ENCODE data around the gene MT1HL1. TPM values are rescaled to one million over a fixed set of nuclear protein-coding genes. Genes with fewer than 3 reads are reported as not detected.

Gene MT1HL1
- total RNA-seq, 1 donor from 2014 or later, result not detected

DNA sequence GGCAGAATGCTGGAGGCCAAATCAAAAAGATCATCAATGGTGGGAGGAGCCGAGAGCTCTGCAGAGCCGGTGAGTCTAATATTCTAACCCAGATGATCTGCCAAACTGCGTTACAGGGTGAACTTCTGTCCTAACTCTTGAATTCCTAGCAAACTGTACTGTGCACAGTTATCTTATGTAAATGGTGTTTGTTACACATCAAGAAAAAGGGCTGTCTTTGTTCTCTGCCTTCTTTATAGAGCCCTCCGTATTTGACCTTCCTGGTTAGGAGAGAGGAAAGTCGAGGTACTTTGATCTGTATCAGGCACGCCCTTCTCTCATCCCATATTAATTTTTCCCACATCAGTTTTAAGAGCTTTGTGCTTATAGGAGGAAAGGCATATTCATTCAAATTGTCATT is 37.6 kb downstream of the MT1HL1 start:
- Histone ChIP-seq H3K9me3 (no peaks in the 10 kb centered on the region), H3K36me3 (no peaks in the 10 kb centered on the region), H3K27me3 (no peaks in the 10 kb centered on the region), H3K4me1 (no peaks in the 10 kb centered on the region), H3K27ac (no peak overlapping the region), H3K4me3 (no peak overlapping the region)
- ATAC-seq, result no peak
- TF ChIP-seq CTCF (IDR thresholded peaks at IDR 0.05), result no peak
- DNase-seq, result no peak
- intact Hi-C loops (cut with DNase I), result no loop called here

DNA sequence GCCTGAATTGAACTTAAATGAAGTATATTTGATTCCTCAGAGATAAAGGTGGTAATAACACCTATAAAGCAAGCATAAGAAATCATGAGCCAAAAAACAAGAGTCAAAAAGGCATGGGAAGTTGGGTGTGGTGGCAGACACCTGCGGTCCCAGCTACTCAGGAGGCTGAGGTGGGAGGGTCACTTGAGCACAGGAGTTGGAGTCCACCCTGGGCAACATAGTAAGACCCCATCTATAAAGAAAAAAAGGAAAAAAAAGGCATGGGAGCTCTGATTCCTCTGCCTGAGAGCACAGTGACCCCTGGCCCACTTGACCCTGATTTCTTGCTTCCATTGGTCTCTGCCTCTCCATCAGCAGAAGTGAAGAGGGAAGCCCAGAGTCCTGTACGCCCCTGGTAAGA is 40.3 kb downstream of the MT1HL1 start:
- Histone ChIP-seq H3K27me3 (no peaks in the 10 kb centered on the region), H3K4me3 (no peak overlapping the region), H3K9me3 (no peaks in the 10 kb centered on the region), H3K27ac (no peak overlapping the region), H3K36me3 (no peaks in the 10 kb centered on the region), H3K4me1 (no peaks in the 10 kb centered on the region)
- no peak for TF ChIP-seq CTCF (IDR thresholded peaks at IDR 0.05)
- no peak for ATAC-seq
- intact Hi-C loops (cut with DNase I), result no loop called here
- no peak for DNase-seq

DNA sequence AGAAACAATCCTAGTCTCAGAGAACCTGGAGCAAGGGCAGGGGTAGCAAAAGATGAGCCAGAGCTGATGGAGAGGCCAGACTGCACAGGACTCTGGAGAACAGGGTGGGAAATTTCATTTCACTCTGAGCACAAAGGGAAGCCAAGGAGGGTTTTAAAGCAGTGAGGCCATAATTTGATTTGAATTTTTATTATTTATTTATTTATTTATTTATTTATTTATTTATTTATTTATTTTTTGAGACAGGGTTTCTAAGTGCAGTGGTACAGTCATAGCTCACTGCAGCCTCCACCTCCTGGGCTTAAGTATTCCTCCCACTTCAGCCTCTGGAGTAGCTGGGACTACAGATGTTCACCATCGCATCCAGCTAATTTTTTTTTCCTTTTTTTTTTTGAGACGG is 45.1 kb downstream of the MT1HL1 start:
- intact Hi-C loops (cut with DNase I), result no loop called here
- DNase-seq (no peak), ATAC-seq (no peak)

DNA sequence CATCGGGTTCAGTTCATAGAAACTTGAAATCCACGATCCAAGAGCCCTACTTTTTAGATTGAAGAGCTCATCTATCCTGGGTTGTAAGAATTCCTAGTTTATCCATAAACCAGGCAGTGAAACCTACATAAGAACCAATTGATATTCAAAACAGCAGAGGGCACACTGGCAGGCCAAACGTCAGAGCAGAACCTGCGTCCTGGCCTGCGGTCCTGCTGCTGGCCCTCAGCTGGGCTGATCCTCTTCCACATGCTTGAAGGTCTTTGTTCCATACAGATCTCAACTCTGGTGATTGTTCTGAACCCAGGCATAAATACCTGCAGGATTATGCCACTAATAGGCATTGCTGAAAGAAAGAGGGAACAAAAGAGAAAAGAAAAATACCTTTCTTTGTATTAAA is 47.0 kb downstream of the MT1HL1 start:
- Histone ChIP-seq H3K36me3 (no peaks in the 10 kb centered on the region), H3K9me3 (no peaks in the 10 kb centered on the region), H3K27me3 (no peaks in the 10 kb centered on the region), H3K4me3 (no peak overlapping the region), H3K4me1 (no peaks in the 10 kb centered on the region), H3K27ac (no peak overlapping the region)
- intact Hi-C loops (cut with DNase I), result no loop called here
- TF ChIP-seq CTCF (IDR thresholded peaks at IDR 0.05), result no peak
- ATAC-seq (no peak), DNase-seq (no peak)

More for the DNA sequence above, 45.1 kb downstream of the MT1HL1 start:
- Histone ChIP-seq H3K4me3 (no peak overlapping the region), H3K4me1 (no peaks in the 10 kb centered on the region), H3K9me3 (no peaks in the 10 kb centered on the region), H3K36me3 (no peaks in the 10 kb centered on the region), H3K27ac (no peak overlapping the region), H3K27me3 (no peaks in the 10 kb centered on the region)
- no peak for TF ChIP-seq CTCF (IDR thresholded peaks at IDR 0.05)

Other genes starting within 250 kb of the MT1HL1 start
- 37.9 TPM for gene MTR, start 209.1 kb downstream of the MT1HL1 start, total RNA-seq
- 7.8 TPM for gene RYR2, start 37.7 kb upstream of the MT1HL1 start, total RNA-seq

All from upper lobe of right lung (tissue), 1 donor.